ENCODE results near the gene REN.

REN gene

GRCh38 chr1:204107892-204108291 lies 58.2 kb downstream of the REN start:
- no peak for DNase-seq (ENCODE audit: low spot score)

GRCh38 chr1:204106825-204107224 lies 59.3 kb downstream of the REN start:
- no peak for DNase-seq (ENCODE audit: low spot score)

GRCh38 chr1:204105131-204105515 lies 61.0 kb downstream of the REN start:
- DNase-seq (ENCODE audit: low spot score) = no peak

All from CD4-positive, alpha-beta T cell treated with Interleukin-6 at 100 ng/mL for 8 hours (primary cell).